ENCODE results near the gene ANKRD23. TPM values are rescaled to one million over a fixed set of nuclear protein-coding genes. Genes with fewer than 3 reads are reported as not detected.

Gene ANKRD23
- total and polyA plus RNA-seq, 2 of the 13 experiments (the other 11 are each of a cell fraction or from before 2014, with no cell fraction given), result 1.5 to 1.6 TPM

- TF ChIP-seq, protein P1, sequence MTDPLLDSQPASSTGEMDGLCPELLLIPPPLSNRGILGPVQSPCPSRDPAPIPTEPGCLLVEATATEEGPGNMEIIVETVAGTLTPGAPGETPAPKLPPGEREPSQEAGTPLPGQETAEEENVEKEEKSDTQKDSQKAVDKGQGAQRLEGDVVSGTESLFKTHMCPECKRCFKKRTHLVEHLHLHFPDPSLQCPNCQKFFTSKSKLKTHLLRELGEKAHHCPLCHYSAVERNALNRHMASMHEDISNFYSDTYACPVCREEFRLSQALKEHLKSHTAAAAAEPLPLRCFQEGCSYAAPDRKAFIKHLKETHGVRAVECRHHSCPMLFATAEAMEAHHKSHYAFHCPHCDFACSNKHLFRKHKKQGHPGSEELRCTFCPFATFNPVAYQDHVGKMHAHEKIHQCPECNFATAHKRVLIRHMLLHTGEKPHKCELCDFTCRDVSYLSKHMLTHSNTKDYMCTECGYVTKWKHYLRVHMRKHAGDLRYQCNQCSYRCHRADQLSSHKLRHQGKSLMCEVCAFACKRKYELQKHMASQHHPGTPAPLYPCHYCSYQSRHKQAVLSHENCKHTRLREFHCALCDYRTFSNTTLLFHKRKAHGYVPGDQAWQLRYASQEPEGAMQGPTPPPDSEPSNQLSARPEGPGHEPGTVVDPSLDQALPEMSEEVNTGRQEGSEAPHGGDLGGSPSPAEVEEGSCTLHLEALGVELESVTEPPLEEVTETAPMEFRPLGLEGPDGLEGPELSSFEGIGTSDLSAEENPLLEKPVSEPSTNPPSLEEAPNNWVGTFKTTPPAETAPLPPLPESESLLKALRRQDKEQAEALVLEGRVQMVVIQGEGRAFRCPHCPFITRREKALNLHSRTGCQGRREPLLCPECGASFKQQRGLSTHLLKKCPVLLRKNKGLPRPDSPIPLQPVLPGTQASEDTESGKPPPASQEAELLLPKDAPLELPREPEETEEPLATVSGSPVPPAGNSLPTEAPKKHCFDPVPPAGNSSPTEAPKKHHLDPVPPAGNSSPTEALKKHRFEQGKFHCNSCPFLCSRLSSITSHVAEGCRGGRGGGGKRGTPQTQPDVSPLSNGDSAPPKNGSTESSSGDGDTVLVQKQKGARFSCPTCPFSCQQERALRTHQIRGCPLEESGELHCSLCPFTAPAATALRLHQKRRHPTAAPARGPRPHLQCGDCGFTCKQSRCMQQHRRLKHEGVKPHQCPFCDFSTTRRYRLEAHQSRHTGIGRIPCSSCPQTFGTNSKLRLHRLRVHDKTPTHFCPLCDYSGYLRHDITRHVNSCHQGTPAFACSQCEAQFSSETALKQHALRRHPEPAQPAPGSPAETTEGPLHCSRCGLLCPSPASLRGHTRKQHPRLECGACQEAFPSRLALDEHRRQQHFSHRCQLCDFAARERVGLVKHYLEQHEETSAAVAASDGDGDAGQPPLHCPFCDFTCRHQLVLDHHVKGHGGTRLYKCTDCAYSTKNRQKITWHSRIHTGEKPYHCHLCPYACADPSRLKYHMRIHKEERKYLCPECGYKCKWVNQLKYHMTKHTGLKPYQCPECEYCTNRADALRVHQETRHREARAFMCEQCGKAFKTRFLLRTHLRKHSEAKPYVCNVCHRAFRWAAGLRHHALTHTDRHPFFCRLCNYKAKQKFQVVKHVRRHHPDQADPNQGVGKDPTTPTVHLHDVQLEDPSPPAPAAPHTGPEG (CRISPR knock-in tag; IDR thresholded peaks at IDR 0.05), result no peak; the same call in none of the 2 replicates
- TF ChIP-seq ZNF329 (CRISPR knock-in tag; IDR thresholded peaks at IDR 0.05; ENCODE audit: low read depth), result no peak; the same call in 1 of the 2 replicates
- TF ChIP-seq ZNF607 (CRISPR knock-in tag; IDR thresholded peaks at IDR 0.05; ENCODE audit: borderline replicate concordance), result no peak; the same call in 1 of the 2 replicates
- TF ChIP-seq, protein P2, sequence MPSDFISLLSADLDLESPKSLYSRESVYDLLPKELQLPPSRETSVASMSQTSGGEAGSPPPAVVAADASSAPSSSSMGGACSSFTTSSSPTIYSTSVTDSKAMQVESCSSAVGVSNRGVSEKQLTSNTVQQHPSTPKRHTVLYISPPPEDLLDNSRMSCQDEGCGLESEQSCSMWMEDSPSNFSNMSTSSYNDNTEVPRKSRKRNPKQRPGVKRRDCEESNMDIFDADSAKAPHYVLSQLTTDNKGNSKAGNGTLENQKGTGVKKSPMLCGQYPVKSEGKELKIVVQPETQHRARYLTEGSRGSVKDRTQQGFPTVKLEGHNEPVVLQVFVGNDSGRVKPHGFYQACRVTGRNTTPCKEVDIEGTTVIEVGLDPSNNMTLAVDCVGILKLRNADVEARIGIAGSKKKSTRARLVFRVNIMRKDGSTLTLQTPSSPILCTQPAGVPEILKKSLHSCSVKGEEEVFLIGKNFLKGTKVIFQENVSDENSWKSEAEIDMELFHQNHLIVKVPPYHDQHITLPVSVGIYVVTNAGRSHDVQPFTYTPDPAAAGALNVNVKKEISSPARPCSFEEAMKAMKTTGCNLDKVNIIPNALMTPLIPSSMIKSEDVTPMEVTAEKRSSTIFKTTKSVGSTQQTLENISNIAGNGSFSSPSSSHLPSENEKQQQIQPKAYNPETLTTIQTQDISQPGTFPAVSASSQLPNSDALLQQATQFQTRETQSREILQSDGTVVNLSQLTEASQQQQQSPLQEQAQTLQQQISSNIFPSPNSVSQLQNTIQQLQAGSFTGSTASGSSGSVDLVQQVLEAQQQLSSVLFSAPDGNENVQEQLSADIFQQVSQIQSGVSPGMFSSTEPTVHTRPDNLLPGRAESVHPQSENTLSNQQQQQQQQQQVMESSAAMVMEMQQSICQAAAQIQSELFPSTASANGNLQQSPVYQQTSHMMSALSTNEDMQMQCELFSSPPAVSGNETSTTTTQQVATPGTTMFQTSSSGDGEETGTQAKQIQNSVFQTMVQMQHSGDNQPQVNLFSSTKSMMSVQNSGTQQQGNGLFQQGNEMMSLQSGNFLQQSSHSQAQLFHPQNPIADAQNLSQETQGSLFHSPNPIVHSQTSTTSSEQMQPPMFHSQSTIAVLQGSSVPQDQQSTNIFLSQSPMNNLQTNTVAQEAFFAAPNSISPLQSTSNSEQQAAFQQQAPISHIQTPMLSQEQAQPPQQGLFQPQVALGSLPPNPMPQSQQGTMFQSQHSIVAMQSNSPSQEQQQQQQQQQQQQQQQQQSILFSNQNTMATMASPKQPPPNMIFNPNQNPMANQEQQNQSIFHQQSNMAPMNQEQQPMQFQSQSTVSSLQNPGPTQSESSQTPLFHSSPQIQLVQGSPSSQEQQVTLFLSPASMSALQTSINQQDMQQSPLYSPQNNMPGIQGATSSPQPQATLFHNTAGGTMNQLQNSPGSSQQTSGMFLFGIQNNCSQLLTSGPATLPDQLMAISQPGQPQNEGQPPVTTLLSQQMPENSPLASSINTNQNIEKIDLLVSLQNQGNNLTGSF (CRISPR knock-in tag; IDR thresholded peaks at IDR 0.05), result peak; percentile 52; the same call in 1 of the 2 replicates
- 0 out of 2 replicates have a peak, but pooled peaks have one; percentile 74 for TF ChIP-seq ZNF782 (CRISPR knock-in tag; IDR thresholded peaks at IDR 0.05; ENCODE audit: borderline replicate concordance)
- TF ChIP-seq, protein P3, sequence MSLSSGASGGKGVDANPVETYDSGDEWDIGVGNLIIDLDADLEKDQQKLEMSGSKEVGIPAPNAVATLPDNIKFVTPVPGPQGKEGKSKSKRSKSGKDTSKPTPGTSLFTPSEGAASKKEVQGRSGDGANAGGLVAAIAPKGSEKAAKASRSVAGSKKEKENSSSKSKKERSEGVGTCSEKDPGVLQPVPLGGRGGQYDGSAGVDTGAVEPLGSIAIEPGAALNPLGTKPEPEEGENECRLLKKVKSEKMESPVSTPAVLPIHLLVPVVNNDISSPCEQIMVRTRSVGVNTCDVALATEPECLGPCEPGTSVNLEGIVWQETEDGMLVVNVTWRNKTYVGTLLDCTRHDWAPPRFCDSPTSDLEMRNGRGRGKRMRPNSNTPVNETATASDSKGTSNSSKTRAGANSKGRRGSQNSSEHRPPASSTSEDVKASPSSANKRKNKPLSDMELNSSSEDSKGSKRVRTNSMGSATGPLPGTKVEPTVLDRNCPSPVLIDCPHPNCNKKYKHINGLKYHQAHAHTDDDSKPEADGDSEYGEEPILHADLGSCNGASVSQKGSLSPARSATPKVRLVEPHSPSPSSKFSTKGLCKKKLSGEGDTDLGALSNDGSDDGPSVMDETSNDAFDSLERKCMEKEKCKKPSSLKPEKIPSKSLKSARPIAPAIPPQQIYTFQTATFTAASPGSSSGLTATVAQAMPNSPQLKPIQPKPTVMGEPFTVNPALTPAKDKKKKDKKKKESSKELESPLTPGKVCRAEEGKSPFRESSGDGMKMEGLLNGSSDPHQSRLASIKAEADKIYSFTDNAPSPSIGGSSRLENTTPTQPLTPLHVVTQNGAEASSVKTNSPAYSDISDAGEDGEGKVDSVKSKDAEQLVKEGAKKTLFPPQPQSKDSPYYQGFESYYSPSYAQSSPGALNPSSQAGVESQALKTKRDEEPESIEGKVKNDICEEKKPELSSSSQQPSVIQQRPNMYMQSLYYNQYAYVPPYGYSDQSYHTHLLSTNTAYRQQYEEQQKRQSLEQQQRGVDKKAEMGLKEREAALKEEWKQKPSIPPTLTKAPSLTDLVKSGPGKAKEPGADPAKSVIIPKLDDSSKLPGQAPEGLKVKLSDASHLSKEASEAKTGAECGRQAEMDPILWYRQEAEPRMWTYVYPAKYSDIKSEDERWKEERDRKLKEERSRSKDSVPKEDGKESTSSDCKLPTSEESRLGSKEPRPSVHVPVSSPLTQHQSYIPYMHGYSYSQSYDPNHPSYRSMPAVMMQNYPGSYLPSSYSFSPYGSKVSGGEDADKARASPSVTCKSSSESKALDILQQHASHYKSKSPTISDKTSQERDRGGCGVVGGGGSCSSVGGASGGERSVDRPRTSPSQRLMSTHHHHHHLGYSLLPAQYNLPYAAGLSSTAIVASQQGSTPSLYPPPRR (CRISPR knock-in tag; IDR thresholded peaks at IDR 0.05; ENCODE audit: borderline replicate concordance), result no peak
- no peak; the same call in 1 of the 2 replicates for TF ChIP-seq SIX4 (CRISPR knock-in tag; IDR thresholded peaks at IDR 0.05)
- TF ChIP-seq, protein P4, sequence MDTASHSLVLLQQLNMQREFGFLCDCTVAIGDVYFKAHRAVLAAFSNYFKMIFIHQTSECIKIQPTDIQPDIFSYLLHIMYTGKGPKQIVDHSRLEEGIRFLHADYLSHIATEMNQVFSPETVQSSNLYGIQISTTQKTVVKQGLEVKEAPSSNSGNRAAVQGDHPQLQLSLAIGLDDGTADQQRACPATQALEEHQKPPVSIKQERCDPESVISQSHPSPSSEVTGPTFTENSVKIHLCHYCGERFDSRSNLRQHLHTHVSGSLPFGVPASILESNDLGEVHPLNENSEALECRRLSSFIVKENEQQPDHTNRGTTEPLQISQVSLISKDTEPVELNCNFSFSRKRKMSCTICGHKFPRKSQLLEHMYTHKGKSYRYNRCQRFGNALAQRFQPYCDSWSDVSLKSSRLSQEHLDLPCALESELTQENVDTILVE (CRISPR knock-in tag; IDR thresholded peaks at IDR 0.05), result no peak
- TF ChIP-seq ELF3 (CRISPR knock-in tag; IDR thresholded peaks at IDR 0.05), result 0 out of 2 replicates have a peak, but pooled peaks have one; percentile 11
These were observed 28.3 kb downstream of the ANKRD23 start (continued) for GRCh38 chr2:96815326-96816126.

All from HepG2 (cell line).